NT2/D1 (cell line): ENCODE measurements around the gene LRRC8E.

ENCODE experiments used
- DNase-seq: peaks from one replicate; pipeline ENCODE4 v3.0.0-alpha.2; 2011; ENCODE audit warnings: low read depth, low spot score
- H3K27me3 ChIP-seq: 2 replicates; pipeline ENCODE4 v1.6.0; 2011; ENCODE audit warnings: mild to moderate bottlenecking; ENCODE audit not compliant: insufficient read length, insufficient read depth
- H3K36me3 ChIP-seq: 2 replicates; pipeline ENCODE4 v1.6.1; 2011; ENCODE audit warnings: mild to moderate bottlenecking, low read length, mixed read lengths; ENCODE audit not compliant: insufficient read depth, insufficient read length
- H3K4me1 ChIP-seq: 2 replicates; pipeline ENCODE4 v1.5.1; 2011; ENCODE audit not compliant: insufficient read depth, insufficient read length
- H3K4me3 ChIP-seq: 2 replicates; pipeline ENCODE4 v1.5.1; 2011; ENCODE audit warnings: low read depth; ENCODE audit not compliant: insufficient read length
- H3K9ac ChIP-seq: 2 replicates; pipeline ENCODE4 v1.6.0; 2011; ENCODE audit warnings: low read depth; ENCODE audit not compliant: insufficient read length
- H3K9me3 ChIP-seq: 2 replicates; pipeline ENCODE4 v1.5.1; 2011; ENCODE audit warnings: mild to moderate bottlenecking, low read length; ENCODE audit not compliant: insufficient read depth
- SUZ12 ChIP-seq: IDR thresholded peaks from 2 replicates; pipeline ENCODE4 v1.6.1; 2011; ENCODE audit not compliant: insufficient read length, insufficient read depth; ENCODE audit errors: extremely low read depth
- YY1 ChIP-seq: IDR thresholded peaks from 2 replicates; pipeline ENCODE4 v1.6.1; 2011; ENCODE audit not compliant: insufficient read length, insufficient read depth
- ZNF274 ChIP-seq: IDR thresholded peaks from 2 replicates; pipeline ENCODE4 v1.6.1; 2011; ENCODE audit warnings: mild to moderate bottlenecking, low read depth, low read length

The LRRC8E gene

GRCh38 chr19:7913652-7914051, 25.3 kb downstream of the LRRC8E start:
- H3K9me3 ChIP-seq, result peaks cover 2% of the 10 kb centered on the region; the same call in 1 of the 2 replicates
- H3K4me1 ChIP-seq, result peaks cover 3% of the 10 kb centered on the region
- no peak overlapping the region for H3K9ac ChIP-seq
- peaks cover 35% of the 10 kb centered on the region for H3K36me3 ChIP-seq
- TF ChIP-seq ZNF274, result no peak
- no peak for TF ChIP-seq SUZ12
- TF ChIP-seq YY1, result no peak
- peaks cover 33% of the 10 kb centered on the region for H3K27me3 ChIP-seq
- H3K4me3 ChIP-seq, result no peak overlapping the region
- DNase-seq, result no peak

GRCh38 chr19:7914099-7914498, 25.8 kb downstream of the LRRC8E start:
- H3K36me3 ChIP-seq, result peaks cover 35% of the 10 kb centered on the region

GRCh38 chr19:7914598-7915045, 26.3 kb downstream of the LRRC8E start, which contains the start of gene TGFBR3L:
TGFBR3L (plus strand) TSS chr19:7914830.
- peak within 1 kb of the TSS; percentile 45 for H3K4me3 ChIP-seq
- no peak for DNase-seq
- TF ChIP-seq SUZ12, result no peak
- TF ChIP-seq YY1, result no peak
- TF ChIP-seq ZNF274, result no peak

More at GRCh38 chr19:7914099-7914498, 25.8 kb downstream of the LRRC8E start:
- peaks cover 36% of the 10 kb centered on the region for H3K27me3 ChIP-seq
- TF ChIP-seq SUZ12 (no peak), YY1 (no peak), ZNF274 (no peak)
- no peak for DNase-seq
- no peak overlapping the region for H3K4me3 ChIP-seq
- H3K4me1 ChIP-seq, result peaks cover 7% of the 10 kb centered on the region
- no peak overlapping the region for H3K9ac ChIP-seq
- H3K9me3 ChIP-seq, result peaks cover 4% of the 10 kb centered on the region; the same call in 1 of the 2 replicates

DNA sequence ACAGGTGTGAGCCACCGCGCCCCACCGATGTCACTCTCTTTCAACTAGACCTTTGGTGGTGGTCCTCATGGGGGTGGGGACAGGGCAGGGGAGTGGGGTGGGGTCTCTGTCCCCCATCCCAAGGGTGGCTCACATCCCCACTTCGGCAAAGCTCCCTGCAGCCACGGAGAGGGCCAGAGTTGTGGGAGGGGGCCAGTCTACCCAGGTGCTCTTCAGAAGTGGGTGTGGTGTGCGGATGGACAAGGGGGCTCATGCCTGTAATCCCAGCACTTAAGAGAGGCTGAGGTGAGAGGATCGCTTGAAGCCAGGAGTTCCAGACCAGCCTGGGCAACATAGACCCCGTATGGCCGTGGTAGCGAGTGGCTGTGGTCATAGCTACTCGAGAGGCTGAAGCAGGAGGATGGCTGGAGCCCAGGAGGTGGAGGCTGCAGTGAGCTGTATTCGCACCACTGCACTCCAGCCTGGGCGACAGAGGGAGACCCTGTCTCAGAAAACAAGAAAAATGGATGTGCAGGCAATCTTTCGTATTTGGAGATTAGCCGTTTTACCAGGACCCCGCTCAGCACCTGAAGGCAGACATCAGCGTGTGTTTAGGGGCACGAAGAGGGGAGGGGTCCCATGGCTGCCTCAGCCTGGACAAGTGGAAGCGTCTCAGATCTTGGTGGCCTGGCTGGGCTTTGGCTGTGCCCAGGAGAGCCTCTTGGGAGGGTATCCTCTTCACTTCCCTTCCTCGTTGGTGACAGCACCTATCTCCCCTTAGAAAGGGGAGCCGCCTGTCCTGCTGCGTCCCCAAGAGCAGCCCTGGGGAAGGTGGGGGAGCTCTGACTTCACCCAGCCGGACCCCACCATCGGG, 27.2 kb downstream of the LRRC8E start:
- Histone ChIP-seq H3K27me3 (peaks cover 36% of the 10 kb centered on the region), H3K9me3 (peaks cover 4% of the 10 kb centered on the region; the same call in 1 of the 2 replicates), H3K9ac (peak overlapping the region; percentile 85), H3K4me1 (peaks cover 7% of the 10 kb centered on the region), H3K4me3 (peak overlapping the region; percentile 45), H3K36me3 (peaks cover 24% of the 10 kb centered on the region)
- TF ChIP-seq ZNF274 (no peak), YY1 (no peak), SUZ12 (no peak)
- no peak for DNase-seq

More at GRCh38 chr19:7914598-7915045, 26.3 kb downstream of the LRRC8E start, which contains the start of gene TGFBR3L:
- H3K27me3 ChIP-seq, result peaks cover 36% of the 10 kb centered on the region
- peaks cover 4% of the 10 kb centered on the region; the same call in 1 of the 2 replicates for H3K9me3 ChIP-seq
- H3K4me1 ChIP-seq, result peaks cover 7% of the 10 kb centered on the region
- peak within 1 kb of the TSS; percentile 85 for H3K9ac ChIP-seq
- H3K36me3 ChIP-seq, result peaks cover 32% of the 10 kb centered on the region

DNA sequence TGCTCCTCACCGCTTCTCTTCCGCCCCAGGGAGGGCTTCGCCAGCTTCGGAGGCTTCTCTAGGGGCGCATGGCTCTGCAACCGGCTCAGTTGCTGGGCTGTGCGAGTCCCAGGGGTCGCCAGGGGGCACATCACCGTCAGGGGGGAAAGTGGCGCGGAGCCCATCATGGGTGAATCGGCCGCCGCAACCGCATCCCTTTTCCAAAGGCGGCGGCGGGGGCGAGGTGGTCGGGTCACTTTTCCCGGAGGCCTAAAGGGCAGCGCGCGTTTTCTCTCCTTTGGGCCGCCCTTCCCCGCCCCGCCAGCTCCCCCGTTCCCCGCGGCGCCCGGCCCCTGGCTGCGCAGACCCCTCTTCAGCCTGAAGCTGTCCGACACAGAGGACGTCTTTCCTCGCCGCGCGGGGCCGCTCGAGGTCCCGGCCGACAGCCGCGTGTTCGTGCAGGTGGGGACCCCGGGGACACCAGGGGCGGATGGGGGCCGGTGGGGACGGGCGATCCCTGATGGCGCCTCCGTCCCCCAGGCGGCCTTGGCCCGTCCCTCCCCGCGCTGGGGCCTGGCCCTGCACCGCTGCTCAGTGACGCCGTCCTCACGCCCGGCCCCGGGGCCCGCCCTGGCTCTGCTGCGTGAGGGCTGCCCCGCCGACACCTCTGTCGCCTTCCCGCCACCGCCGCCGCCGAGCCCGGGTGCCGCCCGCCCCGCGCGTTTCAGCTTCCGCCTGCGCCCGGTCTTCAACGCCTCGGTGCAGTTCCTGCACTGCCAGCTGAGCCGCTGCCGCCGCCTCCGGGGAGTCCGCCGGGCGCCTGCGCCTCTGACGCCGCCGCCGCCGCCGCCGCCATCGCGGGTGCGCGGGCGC, 28.0 kb downstream of the LRRC8E start:
- Histone ChIP-seq H3K9ac (peak overlapping the region; percentile 85), H3K27me3 (peaks cover 36% of the 10 kb centered on the region), H3K4me1 (peaks cover 9% of the 10 kb centered on the region), H3K9me3 (peaks cover 4% of the 10 kb centered on the region; the same call in 1 of the 2 replicates), H3K4me3 (peak overlapping the region; percentile 45), H3K36me3 (peaks cover 17% of the 10 kb centered on the region)
- TF ChIP-seq YY1 (no peak), SUZ12 (no peak), ZNF274 (no peak)
- DNase-seq, result no peak

DNA sequence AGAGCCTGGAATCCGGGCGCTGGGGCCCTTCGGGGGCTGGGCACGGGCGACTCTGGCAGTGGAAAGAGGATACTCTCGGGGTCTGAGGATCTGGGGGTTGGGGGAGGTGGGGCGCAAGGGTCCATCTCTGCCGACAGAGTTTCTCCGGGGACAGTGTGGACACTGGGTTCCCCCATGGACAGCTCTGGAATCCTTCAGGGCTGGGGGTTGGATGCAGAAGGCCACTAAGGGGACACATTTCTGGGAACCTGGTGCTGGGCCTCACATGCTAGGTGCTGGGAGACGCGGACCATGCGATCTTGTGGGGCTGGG, 28.6 kb downstream of the LRRC8E start:
- Histone ChIP-seq H3K9me3 (peaks cover 4% of the 10 kb centered on the region; the same call in 1 of the 2 replicates), H3K4me3 (peak overlapping the region; percentile 50), H3K36me3 (peaks cover 16% of the 10 kb centered on the region), H3K27me3 (peaks cover 36% of the 10 kb centered on the region), H3K4me1 (peaks cover 14% of the 10 kb centered on the region), H3K9ac (peak overlapping the region; percentile 85)
- no peak for TF ChIP-seq YY1
- no peak for TF ChIP-seq SUZ12
- no peak for TF ChIP-seq ZNF274
- no peak for DNase-seq
